Measurements from ENCODE around the gene SPAG16.
"Not testable (repeated sequence)": the region's sequence is repeated elsewhere in the genome, so short reads cannot be mapped to it uniquely, and the experiment has no call there.

SPAG16 gene

DNA sequence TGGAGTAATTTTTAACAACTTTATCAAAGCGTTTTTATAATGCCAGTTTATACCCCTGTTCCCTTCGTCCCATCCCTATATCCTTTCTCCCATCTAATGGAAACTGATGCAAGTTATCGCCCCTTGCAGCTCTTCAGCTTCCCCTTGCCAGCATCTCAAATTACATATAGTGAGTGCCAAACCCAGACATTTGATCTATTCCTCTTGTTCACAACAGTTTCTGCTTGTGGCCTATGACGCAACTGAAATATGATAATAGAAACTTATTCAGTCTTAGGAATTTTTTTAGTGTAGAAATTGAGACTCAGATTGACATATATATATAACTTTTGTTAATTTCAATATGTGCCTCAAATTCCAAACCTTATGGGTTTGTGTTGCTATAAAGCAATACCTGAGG, 564.4 kb downstream of the SPAG16 start:
- DNase-seq: no peak

DNA sequence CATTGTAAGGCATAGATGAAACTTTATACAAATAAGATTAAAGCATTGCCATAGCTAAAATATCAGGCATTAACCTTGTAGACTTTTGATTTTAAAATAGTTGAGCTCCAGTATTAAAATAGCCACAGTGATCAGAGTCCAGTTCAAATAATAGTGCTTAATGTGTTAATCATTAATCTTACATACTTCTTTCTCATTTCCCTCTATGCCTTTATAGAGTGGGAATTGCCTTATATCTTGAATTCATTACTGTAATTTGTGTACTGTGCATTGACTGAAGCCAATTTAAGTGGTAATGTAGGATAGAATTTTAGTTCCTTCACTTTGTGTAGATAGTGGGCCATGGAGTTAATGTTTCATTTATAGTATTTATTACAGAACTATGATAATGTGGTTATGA, 577.4 kb downstream of the SPAG16 start:
- DNase-seq: no peak

DNA sequence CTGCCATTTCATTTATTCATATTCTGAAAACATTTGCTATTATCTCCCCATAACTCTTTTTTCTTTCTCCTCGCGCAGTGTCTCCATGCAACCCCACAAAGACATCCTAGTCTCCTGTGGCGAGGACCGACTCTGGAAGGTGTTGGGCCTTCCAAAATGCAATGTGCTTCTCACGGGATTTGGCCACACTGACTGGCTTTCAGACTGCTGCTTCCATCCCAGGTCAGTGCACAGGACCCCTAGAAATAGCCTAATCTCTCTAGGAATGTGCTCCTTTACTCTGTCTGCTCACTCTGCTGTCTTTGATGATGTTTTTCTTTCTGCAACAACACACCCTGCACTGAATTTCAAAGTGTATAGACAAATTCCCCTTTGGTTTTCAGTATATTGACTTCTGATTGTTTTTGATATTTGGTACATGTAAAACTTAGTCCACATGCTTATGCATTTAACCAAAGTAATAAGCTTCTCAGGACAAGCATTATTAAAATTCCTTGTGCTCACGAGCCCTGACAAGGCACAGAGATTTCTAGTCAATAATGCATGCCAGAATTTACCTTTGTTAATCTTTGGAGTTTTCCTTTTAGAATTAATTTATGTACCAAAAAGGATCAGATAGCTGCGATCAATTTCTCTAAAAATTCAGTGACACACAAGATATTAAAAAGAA, 578.3 kb downstream of the SPAG16 start:
- no peak for DNase-seq

DNA sequence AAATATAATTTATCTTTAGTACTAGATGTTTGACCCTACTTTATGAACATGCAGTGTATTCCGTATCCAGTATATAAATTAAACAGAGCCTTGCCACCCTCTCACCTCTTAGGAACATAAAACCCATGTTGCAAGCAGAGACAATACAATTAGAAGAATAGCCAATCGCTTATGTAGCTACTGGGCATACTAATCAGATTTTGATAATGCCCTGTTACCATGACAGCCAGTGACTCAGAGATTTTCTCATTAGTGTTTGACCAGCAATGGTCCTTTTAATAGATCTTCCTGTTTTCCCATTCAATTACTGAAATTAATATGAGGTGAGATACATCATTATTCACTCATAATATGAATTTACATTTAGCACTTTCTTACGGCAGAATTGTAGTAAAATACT, 579.3 kb downstream of the SPAG16 start:
- DNase-seq: no peak

DNA sequence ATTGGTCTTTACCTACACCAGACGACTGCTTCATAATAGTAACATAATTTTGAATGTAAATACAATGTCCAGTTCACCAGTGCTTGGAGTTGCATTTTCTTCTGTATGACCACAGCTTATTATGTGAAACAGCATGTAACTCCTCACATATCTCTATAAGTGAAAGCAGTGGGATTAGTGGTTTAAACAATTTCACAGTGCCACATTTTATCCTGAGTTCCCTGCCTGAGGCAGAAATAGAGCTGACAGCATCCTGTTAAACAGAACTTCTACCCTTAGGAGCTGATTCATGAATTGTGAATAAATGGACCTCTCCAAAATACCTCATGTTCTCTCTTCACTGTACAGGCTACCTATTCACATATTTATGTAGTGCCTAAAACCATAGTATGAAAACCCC, 584.3 kb downstream of the SPAG16 start:
- DNase-seq: no peak

DNA sequence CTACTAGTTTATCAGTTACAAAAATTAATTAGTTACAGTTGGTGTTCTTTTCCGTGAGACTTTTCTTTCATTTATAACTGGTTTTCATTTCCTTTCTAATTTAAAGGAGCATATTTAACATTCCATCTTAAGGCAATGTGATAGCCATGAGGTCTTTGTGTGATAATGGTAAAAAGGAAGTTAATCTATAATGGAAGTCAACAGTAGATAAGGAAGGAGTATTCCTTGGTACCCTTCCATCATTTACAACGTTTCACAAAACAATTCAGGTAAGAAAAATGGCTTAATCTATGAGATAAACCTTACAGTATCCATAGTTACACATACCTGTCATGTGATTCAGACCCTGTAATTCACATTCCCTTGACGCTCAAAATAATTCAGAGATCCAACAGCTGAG, 601.2 kb downstream of the SPAG16 start:
- DNase-seq: no peak

DNA sequence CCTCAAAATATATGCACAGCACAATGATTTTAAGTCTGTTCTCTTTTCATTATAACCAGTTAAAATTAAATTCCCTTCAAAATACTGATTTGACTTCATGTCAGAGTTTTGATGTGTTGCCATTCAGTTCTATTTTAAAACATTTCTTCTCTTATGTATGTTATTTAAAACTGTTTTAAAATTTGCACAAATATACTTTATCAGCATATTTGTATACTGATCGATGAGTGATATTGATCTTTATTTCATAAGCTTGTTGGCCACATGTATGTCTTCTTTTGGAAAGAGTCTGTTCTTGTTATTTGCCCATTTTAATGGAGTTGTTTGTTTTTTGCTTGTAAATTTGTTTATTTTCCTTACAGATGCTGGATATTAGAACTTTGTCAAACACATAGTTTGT, 630.2 kb downstream of the SPAG16 start:
- DNase-seq: no peak

DNA sequence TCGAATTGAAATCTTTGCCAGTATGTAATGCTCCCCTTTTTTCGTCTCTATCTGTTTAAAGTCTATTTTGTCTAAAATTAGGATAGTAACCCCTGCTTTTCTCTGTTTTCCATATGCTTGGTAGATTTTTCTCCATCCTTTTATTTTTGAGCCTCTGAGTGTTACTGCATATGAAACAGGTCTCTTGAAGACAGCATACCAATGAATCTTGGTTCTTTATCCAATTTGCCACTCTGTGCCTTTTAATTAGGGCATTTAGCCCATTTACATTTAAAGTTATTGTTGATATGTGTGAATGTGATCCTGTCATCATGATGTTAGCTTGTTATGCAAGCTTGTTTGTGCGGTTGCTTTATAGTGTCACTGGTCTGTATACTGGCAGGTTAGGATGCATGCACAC, 635.8 kb downstream of the SPAG16 start:
- DNase-seq: no peak

DNA sequence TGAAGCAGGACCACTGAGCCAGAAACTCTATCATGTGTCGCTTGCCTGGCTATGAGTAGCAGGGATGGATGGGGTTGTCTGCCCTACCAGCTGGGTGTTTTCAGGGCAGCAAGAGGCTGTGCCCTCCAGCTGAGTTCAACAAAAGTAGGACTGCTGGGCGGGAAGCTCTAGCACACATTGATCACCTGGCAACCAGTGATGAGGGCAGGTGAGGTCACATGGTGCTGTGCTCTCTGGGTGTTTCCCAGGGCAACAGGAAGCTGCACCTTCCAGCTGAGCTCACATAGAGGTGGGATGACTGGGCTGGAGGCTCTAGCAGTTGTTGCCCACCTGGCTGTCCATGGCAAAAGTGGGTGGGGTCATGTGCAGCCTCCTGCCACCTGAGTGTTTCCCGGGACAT, 639.3 kb downstream of the SPAG16 start:
- no peak for DNase-seq

DNA sequence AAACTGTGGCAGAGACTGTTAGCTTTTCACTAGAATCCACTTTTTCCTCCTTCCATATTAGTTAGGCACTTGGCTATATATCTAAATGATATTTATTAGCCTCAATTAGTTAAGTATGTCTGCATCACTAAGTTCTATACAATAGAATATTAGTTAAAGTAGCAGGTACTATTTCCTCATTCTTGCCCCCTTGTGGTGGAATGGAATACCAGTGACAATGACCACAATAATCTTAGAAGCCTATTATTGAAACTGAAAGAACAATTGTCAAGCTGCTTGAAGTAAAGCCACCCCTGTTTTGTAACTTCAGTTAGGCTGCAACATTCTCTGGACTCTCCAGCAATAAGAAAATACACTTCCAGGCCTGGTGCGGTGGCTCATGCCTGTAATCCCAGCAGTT, 650.3 kb downstream of the SPAG16 start:
- no peak for DNase-seq

DNA sequence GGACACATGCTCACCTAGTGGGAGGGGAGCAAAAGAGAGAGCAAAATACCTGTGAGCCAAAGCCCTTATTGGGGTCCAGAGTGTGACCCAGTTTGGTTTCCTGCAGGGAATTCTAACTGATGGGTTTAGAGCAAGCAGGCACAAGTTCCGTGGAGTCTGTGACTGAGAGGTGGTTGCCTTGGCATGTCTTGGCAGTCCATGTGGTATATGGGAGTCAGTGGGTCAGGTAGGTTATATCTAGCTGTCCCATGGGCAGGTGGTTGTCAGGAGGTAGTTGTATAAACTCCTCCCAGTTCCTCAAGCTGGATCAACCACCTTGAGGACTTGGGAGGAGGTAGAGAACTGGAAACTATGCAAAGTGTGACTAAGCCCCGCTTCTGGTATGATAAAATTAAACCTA, 673.8 kb downstream of the SPAG16 start:
- DNase-seq: no peak

DNA sequence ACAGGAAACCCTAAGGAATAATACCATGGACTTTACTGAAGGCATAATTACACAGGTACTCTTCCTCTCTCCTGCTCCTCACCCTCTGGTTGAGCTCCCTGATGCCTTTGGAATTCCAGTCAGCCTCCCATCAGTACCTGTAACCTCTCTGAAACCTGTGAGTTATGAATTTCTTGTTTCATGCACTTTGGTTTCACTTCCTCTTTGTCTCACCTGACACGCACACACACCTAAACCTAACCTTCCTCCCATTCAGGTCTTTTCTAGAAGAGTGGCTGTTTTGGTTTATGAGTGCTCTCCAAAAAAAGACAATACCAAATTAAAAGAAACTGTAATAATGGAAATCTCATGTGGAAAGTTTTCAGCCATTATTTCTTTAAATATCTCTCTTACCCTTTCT, 675.3 kb downstream of the SPAG16 start:
- DNase-seq: no peak

DNA sequence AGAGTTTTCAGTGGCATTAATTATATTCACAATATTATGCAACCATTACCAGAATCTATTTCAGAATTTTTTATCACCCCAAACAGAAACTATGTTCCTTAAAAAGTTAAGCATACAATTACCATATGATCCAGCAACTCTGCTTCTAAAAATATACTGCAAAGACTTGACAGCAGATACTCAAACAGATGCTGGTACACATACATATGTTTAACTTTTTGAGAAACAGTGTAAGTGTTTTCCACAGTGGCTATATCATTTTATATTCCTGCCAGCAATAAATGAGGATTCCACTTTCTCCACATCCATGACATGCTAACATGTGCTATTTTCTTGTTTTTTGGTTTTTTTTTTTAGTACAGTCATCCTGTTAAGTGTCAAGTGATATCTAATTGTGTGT, 687.3 kb downstream of the SPAG16 start:
- DNase-seq: no peak

DNA sequence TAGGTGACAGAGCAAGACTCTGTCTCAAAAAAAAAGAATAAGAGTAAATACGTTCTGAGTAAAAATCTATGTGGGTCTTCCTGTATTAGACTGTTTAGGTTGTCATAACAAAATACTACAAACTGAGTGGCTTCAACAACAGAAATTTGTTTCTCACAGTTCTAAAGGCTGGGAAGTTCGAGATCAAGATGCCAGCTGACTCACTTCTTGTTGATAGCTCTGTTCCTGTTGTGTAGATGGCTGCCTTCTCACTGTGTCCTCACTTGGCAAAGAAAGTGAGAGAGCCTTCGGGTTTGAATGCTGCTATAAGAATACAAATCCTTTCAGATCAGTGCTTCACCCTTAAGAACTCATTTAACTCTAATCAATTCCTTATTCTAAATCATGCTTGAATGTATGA, 696.6 kb downstream of the SPAG16 start:
- DNase-seq: no peak

DNA sequence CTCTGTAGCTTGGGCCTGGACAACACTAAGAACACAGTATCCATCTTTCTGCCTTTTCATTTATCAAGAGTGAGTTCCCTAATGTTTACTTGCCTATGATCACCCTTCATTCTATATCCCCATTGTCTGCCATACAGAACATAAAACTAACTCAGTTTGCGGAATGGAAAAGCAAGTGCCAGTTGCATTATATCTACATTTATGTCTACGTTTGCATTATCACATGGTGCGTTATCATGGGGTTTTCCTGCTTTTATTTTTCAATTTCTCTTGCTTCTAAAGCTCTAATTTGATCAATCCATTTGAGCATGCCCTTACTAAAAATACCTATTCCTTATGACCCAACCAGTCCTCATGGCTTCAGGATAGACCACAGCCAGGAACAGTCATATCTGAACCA, 704.9 kb downstream of the SPAG16 start:
- no peak for DNase-seq

DNA sequence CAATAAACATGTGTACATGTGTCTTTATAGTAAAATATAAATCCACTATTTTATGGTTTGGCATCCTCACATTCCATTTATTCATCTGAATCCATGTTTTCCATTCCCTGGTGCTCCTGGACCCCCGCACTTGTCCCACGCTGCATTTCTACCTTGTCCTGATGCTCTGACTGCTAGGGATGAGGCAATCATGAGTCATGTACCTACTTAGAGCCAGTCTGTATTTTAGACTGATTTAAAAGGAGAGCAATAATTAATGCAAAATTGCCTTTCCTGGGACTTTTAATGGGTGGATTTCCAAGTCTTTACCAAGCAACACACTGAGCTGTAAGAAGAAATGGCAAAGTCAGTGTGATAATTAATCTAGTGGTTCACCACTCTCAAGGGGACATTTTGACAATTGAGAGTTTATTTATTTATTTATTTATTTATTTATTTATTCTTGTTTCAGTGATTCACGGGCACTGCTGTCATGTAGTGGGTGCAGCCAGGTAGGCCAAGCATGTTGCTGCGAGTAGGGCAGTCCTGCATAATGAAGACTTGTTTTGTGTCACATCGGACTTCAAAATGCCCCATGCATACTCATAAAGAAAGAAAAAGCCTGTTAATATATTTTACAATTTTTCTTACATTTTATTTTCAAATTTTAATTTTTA, 707.3 kb downstream of the SPAG16 start:
- no peak for DNase-seq

DNA sequence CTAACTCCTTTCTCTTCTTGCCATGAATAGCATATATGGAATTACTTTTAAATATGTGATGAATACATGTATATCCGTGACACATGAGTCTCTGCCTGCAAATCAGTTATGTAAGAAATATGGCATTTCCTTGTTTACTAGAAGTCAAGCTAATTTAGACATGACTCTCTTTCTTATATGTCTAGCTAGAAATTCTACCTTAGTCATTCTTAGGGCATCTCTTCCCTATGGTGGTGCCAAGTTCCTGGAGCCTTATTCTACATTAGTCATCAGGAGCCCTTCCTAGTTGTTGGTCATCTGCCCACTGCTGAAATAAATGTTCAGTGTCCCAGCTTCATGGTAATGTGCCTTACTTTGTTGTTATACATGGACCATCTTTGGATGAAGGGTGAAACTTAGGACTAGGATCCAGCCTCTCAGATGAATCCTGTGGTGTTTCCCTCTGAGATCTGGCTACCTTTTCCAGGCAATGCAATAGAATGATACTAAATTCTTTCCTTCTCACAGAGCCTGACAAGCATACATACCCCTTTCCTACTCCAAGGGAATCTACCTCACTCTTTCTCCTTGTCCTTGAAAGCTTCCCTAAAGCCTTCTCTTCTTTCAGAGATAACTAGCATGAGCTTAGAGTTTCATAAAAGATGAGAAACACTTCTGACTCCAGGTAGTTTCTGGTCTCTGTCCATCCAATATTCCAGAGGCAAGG, 711.3 kb downstream of the SPAG16 start:
- no peak for DNase-seq

DNA sequence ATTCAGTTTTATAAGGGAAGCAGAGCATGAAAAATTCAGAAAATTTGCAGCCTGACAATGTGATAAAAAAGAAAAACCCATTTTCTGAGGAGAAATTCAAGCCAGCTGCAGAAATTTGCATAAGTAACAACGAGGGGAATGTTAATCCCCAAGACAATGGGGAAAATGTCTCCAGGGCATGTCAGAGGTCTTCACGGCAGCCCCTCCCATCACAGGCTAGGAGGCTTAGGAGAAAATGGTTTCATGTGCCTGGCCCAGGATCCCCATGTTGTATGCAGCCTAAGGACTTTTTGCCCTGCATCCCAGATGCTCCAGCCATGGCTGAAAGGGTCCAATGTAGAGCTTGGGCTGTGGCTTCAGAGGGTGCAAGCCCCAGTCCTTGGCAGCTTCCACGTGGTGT, 714.7 kb downstream of the SPAG16 start:
- DNase-seq: not testable (repeated sequence)

DNA sequence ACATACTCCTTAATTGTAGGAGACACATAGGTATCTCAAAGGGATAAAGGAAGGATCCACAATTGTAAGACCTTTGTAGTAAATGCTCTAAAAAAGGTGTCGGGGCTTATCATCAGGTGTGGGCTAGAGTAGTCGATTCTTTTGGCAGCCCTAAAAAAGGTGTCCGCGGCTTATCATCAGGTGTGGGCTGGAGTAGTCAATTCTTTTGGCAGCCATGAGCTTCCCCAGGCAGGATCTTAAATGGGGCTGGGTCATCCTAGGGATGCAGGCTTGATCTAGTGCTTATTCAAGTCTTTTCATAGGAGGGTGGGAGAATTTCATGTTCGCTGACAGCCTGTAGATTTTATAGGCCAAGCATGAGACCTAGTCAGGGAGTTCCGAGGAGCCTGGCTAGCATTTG, 720.2 kb downstream of the SPAG16 start:
- DNase-seq: no peak

DNA sequence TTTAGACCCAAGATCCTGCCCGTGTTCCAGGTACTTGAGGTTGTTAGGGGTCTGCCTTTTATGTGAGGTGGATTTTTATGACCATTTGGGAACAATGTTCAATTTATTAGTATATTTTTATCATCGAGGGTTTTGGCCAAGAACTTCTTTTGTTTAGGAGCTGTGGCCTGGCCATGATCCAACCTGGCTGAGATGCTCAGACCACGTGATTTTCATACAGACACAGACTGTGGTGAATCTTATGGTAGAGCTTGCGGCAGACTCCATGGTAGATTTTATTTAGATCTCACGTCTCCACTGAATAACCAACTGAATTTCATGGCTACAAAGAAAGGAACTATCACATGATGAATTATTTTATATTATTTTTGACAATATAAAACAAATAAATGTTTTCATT, 721.1 kb downstream of the SPAG16 start:
- DNase-seq: no peak

DNA sequence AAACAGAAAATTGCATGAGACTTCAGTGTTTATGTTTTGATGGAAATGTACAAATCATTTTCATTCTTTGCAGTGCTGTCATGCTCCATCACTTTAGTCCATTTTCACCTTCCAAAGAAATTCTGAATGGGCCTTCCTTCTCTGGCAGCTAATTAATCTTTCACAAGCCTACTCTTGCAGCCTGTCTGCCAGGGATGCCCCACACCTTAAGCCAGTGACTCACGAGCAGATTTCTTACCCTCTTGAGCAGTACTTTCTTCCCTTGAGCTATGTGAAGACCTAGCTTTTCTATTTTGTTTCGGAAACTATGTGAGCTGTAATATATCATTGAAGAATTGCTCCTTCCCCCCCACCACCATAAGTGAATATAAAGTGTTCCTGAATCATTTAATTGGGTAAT, 722.3 kb downstream of the SPAG16 start:
- DNase-seq: no peak

DNA sequence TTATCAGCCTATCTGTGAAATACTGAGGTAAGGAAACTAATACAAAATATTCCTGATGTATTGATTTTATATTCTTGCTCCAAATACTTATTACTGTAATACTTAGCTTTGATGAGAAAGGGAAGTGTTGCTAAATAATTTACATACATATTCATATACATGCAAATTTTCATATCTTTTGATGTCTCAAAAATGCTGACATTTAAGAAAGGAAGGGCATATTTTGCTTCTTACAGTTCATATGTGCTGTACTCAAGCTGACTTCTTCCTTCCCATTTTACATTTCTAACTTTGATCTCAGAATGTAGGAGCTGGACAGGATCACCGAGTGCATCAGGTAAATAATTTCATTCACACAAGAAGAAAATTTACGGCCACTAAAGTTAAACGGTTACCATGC, 727.4 kb downstream of the SPAG16 start:
- DNase-seq: no peak

DNA sequence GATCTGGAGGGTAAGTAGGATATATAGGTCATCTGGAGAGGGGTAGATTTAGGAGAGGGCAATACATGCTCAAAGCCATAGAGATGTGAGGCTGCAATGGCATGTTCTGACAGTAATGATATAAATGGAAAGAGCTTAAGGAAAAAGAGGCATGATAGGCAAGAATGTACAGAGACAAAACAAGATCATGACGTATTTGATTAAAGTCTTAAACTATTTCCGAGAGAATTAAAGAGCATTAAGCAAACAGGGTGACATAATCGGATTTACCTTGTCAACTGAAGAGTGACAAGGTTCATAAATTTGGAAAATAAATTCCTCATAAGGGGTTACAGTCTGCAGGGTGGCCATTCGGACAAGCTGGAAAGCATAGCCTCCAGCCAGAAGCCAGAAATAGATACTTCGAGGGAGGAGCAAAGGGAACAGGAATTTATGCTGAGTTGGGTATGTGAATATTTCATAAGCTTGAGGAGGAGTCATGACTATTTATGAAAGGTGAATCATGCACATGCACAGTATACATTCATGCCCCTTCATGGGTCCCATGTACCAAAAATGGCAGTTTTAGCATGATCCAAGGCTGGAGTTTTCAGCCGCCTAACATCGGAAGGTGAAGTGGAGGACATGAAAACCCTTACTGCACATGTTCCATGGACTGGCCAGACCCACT, 730.4 kb downstream of the SPAG16 start:
- DNase-seq: no peak

All from activated CD8-positive, alpha-beta memory T cell treated with anti-CD3 and anti-CD28 coated beads, Interleukin-2, amount 50 U/mL, for 48 hours (primary cell).